ENCODE measurements around the gene ZNF750. TPM values are rescaled to one million over a fixed set of nuclear protein-coding genes. Genes with fewer than 3 reads are reported as not detected.

The ZNF750 gene
- total and polyA plus RNA-seq, 2 experiments from 2014 or later = 0.13 to 0.17 TPM

DNA sequence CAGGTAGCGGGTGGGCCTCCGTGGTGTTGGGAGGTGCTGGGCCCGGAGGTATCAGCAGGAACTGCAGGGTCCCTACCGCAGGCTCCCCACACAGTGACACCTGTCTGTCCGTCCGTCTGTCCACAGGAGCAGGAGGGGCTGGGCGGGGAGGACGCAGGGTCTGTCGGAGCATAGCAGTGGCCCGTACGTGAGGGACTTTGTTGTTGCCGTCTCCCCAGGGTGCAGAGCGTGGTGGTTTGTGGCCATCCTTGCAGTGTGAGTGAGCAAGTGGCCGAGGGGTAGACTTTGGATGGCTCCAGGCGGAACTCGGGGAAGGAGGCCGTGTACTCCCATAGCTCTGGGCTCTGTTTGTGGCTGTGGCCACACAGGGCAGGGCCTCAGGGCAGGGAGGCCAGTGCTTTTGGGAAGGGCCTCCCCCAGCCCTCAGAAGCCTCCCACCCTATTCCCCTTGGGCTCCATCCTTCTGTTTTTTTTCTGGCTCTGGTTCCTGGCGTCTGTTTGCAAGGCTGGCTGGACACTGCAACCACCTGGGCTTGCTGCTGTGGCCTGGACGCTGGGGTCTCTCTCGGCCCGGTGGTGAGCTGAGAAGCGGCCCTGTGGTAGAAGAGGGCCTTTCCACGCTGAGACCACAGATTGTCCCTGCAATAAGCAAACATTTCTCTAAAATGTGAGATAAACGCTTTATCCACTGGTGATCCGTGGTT is 41.0 kb upstream of the ZNF750 start:
- H3K27me3 Mint-ChIP-seq (ENCODE audit: insufficient read depth, low read depth, poor library complexity) = peaks cover 3% of the 10 kb centered on the region
- no peaks in the 10 kb centered on the region for H3K36me3 ChIP-seq (ENCODE audit: insufficient read depth)
- H2AFZ ChIP-seq = no peak overlapping the region
- H3K27ac Mint-ChIP-seq = 0 out of 2 replicates have a peak overlapping the region, but pooled peaks have one; percentile 1
- ATAC-seq = no peak
- H3K4me1 ChIP-seq (ENCODE audit: insufficient read depth) = no peaks in the 10 kb centered on the region
- H3K79me2 ChIP-seq (replicated peaks; ENCODE audit: insufficient read depth) = peaks cover 61% of the 10 kb centered on the region
- no peak for DNase-seq (ENCODE audit: low spot score)
- no peak overlapping the region for H3K4me3 Mint-ChIP-seq
- peaks cover 2% of the 10 kb centered on the region; the same call in 1 of the 2 replicates for H4K20me1 ChIP-seq (replicated peaks; ENCODE audit: insufficient read depth)
- peaks cover 13% of the 10 kb centered on the region for H3K36me3 Mint-ChIP-seq (ENCODE audit: low read depth)
- H3K9me2 ChIP-seq (ENCODE audit: insufficient read depth) = no peaks in the 10 kb centered on the region
- TF ChIP-seq ZNF114 (CRISPR knock-in tag; IDR thresholded peaks at IDR 0.05) = no peak
- TF ChIP-seq, protein P1, sequence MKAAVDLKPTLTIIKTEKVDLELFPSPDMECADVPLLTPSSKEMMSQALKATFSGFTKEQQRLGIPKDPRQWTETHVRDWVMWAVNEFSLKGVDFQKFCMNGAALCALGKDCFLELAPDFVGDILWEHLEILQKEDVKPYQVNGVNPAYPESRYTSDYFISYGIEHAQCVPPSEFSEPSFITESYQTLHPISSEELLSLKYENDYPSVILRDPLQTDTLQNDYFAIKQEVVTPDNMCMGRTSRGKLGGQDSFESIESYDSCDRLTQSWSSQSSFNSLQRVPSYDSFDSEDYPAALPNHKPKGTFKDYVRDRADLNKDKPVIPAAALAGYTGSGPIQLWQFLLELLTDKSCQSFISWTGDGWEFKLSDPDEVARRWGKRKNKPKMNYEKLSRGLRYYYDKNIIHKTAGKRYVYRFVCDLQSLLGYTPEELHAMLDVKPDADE (IDR thresholded peaks at IDR 0.05) = no peak
- no peak for TF ChIP-seq EZH2phosphoT487 (IDR thresholded peaks at IDR 0.05; ENCODE audit: unreplicated experiment)
- TF ChIP-seq CREB1 (CRISPR knock-in tag; IDR thresholded peaks at IDR 0.05; ENCODE audit: low read depth) = no peak
- TF ChIP-seq NANOG (IDR thresholded peaks at IDR 0.05; ENCODE audit: borderline replicate concordance) = no peak
- no peak for TF ChIP-seq JUNB (IDR thresholded peaks at IDR 0.05; ENCODE audit: unreplicated experiment)
- TF ChIP-seq, protein P2, sequence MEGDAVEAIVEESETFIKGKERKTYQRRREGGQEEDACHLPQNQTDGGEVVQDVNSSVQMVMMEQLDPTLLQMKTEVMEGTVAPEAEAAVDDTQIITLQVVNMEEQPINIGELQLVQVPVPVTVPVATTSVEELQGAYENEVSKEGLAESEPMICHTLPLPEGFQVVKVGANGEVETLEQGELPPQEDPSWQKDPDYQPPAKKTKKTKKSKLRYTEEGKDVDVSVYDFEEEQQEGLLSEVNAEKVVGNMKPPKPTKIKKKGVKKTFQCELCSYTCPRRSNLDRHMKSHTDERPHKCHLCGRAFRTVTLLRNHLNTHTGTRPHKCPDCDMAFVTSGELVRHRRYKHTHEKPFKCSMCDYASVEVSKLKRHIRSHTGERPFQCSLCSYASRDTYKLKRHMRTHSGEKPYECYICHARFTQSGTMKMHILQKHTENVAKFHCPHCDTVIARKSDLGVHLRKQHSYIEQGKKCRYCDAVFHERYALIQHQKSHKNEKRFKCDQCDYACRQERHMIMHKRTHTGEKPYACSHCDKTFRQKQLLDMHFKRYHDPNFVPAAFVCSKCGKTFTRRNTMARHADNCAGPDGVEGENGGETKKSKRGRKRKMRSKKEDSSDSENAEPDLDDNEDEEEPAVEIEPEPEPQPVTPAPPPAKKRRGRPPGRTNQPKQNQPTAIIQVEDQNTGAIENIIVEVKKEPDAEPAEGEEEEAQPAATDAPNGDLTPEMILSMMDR (conservative IDR thresholded peaks at IDR 0.05; ENCODE audit: low read depth in 2 of 2) = no peak
- TF ChIP-seq, protein P3, sequence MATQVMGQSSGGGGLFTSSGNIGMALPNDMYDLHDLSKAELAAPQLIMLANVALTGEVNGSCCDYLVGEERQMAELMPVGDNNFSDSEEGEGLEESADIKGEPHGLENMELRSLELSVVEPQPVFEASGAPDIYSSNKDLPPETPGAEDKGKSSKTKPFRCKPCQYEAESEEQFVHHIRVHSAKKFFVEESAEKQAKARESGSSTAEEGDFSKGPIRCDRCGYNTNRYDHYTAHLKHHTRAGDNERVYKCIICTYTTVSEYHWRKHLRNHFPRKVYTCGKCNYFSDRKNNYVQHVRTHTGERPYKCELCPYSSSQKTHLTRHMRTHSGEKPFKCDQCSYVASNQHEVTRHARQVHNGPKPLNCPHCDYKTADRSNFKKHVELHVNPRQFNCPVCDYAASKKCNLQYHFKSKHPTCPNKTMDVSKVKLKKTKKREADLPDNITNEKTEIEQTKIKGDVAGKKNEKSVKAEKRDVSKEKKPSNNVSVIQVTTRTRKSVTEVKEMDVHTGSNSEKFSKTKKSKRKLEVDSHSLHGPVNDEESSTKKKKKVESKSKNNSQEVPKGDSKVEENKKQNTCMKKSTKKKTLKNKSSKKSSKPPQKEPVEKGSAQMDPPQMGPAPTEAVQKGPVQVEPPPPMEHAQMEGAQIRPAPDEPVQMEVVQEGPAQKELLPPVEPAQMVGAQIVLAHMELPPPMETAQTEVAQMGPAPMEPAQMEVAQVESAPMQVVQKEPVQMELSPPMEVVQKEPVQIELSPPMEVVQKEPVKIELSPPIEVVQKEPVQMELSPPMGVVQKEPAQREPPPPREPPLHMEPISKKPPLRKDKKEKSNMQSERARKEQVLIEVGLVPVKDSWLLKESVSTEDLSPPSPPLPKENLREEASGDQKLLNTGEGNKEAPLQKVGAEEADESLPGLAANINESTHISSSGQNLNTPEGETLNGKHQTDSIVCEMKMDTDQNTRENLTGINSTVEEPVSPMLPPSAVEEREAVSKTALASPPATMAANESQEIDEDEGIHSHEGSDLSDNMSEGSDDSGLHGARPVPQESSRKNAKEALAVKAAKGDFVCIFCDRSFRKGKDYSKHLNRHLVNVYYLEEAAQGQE (IDR thresholded peaks at IDR 0.05; ENCODE audit: unreplicated experiment) = no peak
- no peak for TF ChIP-seq POLR2AphosphoS5 (IDR thresholded peaks at IDR 0.05; ENCODE audit: low read depth)
- no peak for TF ChIP-seq EZH2 (IDR thresholded peaks at IDR 0.05; ENCODE audit: low read depth, unreplicated experiment)
- no peak for TF ChIP-seq ZNF331 (CRISPR knock-in tag; IDR thresholded peaks at IDR 0.05; ENCODE audit: low read depth)
- no peak for TF ChIP-seq STAT1 (IDR thresholded peaks at IDR 0.05; ENCODE audit: unreplicated experiment)
- TF ChIP-seq, protein P4, sequence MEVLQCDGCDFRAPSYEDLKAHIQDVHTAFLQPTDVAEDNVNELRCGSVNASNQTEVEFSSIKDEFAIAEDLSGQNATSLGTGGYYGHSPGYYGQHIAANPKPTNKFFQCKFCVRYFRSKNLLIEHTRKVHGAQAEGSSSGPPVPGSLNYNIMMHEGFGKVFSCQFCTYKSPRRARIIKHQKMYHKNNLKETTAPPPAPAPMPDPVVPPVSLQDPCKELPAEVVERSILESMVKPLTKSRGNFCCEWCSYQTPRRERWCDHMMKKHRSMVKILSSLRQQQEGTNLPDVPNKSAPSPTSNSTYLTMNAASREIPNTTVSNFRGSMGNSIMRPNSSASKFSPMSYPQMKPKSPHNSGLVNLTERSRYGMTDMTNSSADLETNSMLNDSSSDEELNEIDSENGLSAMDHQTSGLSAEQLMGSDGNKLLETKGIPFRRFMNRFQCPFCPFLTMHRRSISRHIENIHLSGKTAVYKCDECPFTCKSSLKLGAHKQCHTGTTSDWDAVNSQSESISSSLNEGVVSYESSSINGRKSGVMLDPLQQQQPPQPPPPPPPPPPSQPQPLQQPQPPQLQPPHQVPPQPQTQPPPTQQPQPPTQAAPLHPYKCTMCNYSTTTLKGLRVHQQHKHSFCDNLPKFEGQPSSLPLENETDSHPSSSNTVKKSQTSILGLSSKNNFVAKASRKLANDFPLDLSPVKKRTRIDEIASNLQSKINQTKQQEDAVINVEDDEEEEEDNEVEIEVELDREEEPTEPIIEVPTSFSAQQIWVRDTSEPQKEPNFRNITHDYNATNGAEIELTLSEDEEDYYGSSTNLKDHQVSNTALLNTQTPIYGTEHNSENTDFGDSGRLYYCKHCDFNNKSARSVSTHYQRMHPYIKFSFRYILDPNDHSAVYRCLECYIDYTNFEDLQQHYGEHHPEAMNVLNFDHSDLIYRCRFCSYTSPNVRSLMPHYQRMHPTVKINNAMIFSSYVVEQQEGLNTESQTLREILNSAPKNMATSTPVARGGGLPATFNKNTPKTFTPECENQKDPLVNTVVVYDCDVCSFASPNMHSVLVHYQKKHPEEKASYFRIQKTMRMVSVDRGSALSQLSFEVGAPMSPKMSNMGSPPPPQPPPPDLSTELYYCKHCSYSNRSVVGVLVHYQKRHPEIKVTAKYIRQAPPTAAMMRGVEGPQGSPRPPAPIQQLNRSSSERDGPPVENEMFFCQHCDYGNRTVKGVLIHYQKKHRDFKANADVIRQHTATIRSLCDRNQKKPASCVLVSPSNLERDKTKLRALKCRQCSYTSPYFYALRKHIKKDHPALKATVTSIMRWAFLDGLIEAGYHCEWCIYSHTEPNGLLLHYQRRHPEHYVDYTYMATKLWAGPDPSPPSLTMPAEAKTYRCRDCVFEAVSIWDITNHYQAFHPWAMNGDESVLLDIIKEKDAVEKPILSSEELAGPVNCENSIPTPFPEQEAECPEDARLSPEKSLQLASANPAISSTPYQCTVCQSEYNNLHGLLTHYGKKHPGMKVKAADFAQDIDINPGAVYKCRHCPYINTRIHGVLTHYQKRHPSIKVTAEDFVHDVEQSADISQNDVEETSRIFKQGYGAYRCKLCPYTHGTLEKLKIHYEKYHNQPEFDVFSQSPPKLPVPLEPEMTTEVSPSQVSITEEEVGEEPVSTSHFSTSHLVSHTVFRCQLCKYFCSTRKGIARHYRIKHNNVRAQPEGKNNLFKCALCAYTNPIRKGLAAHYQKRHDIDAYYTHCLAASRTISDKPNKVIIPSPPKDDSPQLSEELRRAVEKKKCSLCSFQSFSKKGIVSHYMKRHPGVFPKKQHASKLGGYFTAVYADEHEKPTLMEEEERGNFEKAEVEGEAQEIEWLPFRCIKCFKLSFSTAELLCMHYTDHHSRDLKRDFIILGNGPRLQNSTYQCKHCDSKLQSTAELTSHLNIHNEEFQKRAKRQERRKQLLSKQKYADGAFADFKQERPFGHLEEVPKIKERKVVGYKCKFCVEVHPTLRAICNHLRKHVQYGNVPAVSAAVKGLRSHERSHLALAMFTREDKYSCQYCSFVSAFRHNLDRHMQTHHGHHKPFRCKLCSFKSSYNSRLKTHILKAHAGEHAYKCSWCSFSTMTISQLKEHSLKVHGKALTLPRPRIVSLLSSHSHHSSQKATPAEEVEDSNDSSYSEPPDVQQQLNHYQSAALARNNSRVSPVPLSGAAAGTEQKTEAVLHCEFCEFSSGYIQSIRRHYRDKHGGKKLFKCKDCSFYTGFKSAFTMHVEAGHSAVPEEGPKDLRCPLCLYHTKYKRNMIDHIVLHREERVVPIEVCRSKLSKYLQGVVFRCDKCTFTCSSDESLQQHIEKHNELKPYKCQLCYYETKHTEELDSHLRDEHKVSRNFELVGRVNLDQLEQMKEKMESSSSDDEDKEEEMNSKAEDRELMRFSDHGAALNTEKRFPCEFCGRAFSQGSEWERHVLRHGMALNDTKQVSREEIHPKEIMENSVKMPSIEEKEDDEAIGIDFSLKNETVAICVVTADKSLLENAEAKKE (CRISPR knock-in tag; IDR thresholded peaks at IDR 0.05) = no peak
- no peak overlapping the region for H3K4me3 ChIP-seq
- no peak overlapping the region for H3K4me2 ChIP-seq
- peaks cover 30% of the 10 kb centered on the region for H3K4me1 Mint-ChIP-seq
- no peak overlapping the region for H3K27ac ChIP-seq (ENCODE audit: low read depth)
- H3K27me3 ChIP-seq (ENCODE audit: insufficient read depth) = no peaks in the 10 kb centered on the region
- no peaks in the 10 kb centered on the region for H3K9me3 Mint-ChIP-seq
- no peaks in the 10 kb centered on the region for H3F3A ChIP-seq (replicated peaks; ENCODE audit: low read depth)

Data from GM23338 (cell line).